GM23248 (cell line): ENCODE data around the gene KIN. TPM values are rescaled to one million over a fixed set of nuclear protein-coding genes. Genes with fewer than 3 reads are reported as not detected.

Experiments used
- DNase-seq: peaks from one replicate; pipeline ENCODE4 v3.0.0-alpha.2; 2015
- H2AFZ ChIP-seq: fragments of 200-600 bp; sonication (generic); 2 replicates; pipeline ENCODE4 v1.6.1; 2016; ENCODE audit warnings: antibody characterized with exemption
- H3F3A ChIP-seq: fragments of 200-600 bp; sonication (generic); 2 replicates; pipeline ENCODE4 v1.6.1; 2016; ENCODE audit warnings: mild to moderate bottlenecking, antibody characterized with exemption, mixed run types; ENCODE audit not compliant: insufficient read depth
- H3K27ac ChIP-seq: fragments of 200-600 bp; sonication (generic); 2 replicates; pipeline ENCODE4 v1.5.1; 2016; ENCODE audit warnings: mild to moderate bottlenecking
- H3K27me3 ChIP-seq: fragments of 200-600 bp; sonication (generic); replicated peaks from 2 replicates; pipeline ENCODE4 v1.6.1; 2016; ENCODE audit warnings: mild to moderate bottlenecking; ENCODE audit not compliant: insufficient read depth
- H3K36me3 ChIP-seq: fragments of 200-600 bp; sonication (generic); 2 replicates; pipeline ENCODE4 v1.6.1; 2016; ENCODE audit warnings: low read depth, mild to moderate bottlenecking
- H3K4me1 ChIP-seq: fragments of 200-600 bp; sonication (generic); 2 replicates; pipeline ENCODE4 v1.6.1; 2016; ENCODE audit warnings: mild to moderate bottlenecking; ENCODE audit not compliant: insufficient read depth
- H3K4me2 ChIP-seq: fragments of 200-600 bp; sonication (generic); one replicate; pipeline ENCODE4 v1.6.1; 2016; ENCODE audit warnings: mild to moderate bottlenecking; ENCODE audit not compliant: unreplicated experiment
- H3K4me3 ChIP-seq: fragments of 200-600 bp; sonication (generic); 2 replicates; pipeline ENCODE4 v1.5.1; 2016; ENCODE audit warnings: mild to moderate bottlenecking
- H3K79me2 ChIP-seq: fragments of 200-600 bp; sonication (generic); 2 replicates; pipeline ENCODE4 v1.6.1; 2016; ENCODE audit warnings: mild to moderate bottlenecking; ENCODE audit not compliant: insufficient read depth
- H3K9ac ChIP-seq: fragments of 200-600 bp; sonication (generic); 2 replicates; pipeline ENCODE4 v1.6.1; 2016; ENCODE audit warnings: mild to moderate bottlenecking
- H3K9me2 ChIP-seq: fragments of 200-600 bp; sonication (generic); 2 replicates; pipeline ENCODE4 v1.6.1; 2016; ENCODE audit warnings: mixed run types, mild to moderate bottlenecking, moderate library complexity; ENCODE audit not compliant: insufficient read depth
- H3K9me3 ChIP-seq: fragments of 200-600 bp; sonication (generic); one replicate; pipeline ENCODE4 v1.6.1; 2017; ENCODE audit warnings: low read depth
- H4K20me1 ChIP-seq: fragments of 200-600 bp; sonication (generic); 2 replicates; pipeline ENCODE4 v1.6.0; 2016; ENCODE audit not compliant: insufficient read depth
- EZH2 ChIP-seq: fragments of 200-600 bp; sonication (generic); IDR thresholded peaks from 2 replicates; pipeline ENCODE4 v1.6.1; 2018; ENCODE audit warnings: antibody characterized with exemption, mild to moderate bottlenecking; ENCODE audit not compliant: insufficient read depth, poor library complexity, severe bottlenecking
- EZH2phosphoT487 ChIP-seq: fragments of 200-600 bp; sonication (generic); IDR thresholded peaks from 2 replicates; pipeline ENCODE4 v1.6.1; 2018; ENCODE audit warnings: antibody characterized with exemption, moderate library complexity, mild to moderate bottlenecking, low read depth; ENCODE audit not compliant: insufficient read depth
- WGBS, 2 experiments: methylation state at CpG; one replicate each; pipeline ENCODE4 v1.1.6; 2015 to 2017; ENCODE audit warnings: low lambda C conversion rate in 2 of 2, low coverage in 1 of 2; ENCODE audit errors: missing lambda C conversion rate in 2 of 2; 5-methylcytosine and 5-hydroxymethylcytosine counted together
- in situ Hi-C: fragments of 300-500 bp; cut with MboI; formaldehyde crosslinking; loops from 2 replicates; pipeline ENCODE4 v1.15.0; 2020
- polyA plus RNA-seq: library from polyadenylated mRNA; unstranded; fragments of >200 nt; fragmentation: Nextera tagmentation; extraction: Ambion mirVana; gene quantifications from 2 replicates; pipeline ENCODE4 v1.2.1, GENCODE V29; 2016
- total RNA-seq: library from RNA; depleted of rRNA; stranded (reverse); fragments of >200 nt; shearing (Covaris generic); gene quantifications from 2 replicates; pipeline ENCODE4 v1.2.3, GENCODE V29; 2014

The KIN gene
- total and polyA plus RNA-seq, 2 experiments from 2014 or later = 3.8 to 10.6 TPM

- peaks cover 69% of the 10 kb centered on the region for H3K79me2 ChIP-seq
- no peaks in the 10 kb centered on the region for H3K27me3 ChIP-seq
- H3K9me3 ChIP-seq = no peaks in the 10 kb centered on the region
- WGBS, 2 experiments = 43 to 53% methylated on average over 1 of the region's 1 CpG
- H3K4me1 ChIP-seq = no peaks in the 10 kb centered on the region
- H3K9ac ChIP-seq = no peak overlapping the region
- no peaks in the 10 kb centered on the region for H3K36me3 ChIP-seq
- no peak overlapping the region for H3K4me3 ChIP-seq
- no peak overlapping the region for H2AFZ ChIP-seq
- H3F3A ChIP-seq = no peaks in the 10 kb centered on the region
- H4K20me1 ChIP-seq = no peaks in the 10 kb centered on the region
- in situ Hi-C loops = no loop called here
- H3K4me2 ChIP-seq = no peak overlapping the region
- H3K9me2 ChIP-seq = no peaks in the 10 kb centered on the region
- DNase-seq = peak; percentile 5
- no peak overlapping the region for H3K27ac ChIP-seq
- no peak for TF ChIP-seq EZH2phosphoT487
- no peak for TF ChIP-seq EZH2
Measured at GRCh38 chr10:7832060-7832459, 44.3 kb upstream of the KIN start.

- H3F3A ChIP-seq = no peaks in the 10 kb centered on the region
- no peak overlapping the region for H3K27ac ChIP-seq
- no peak overlapping the region for H3K4me3 ChIP-seq
- H3K4me1 ChIP-seq = no peaks in the 10 kb centered on the region
- H3K4me2 ChIP-seq = no peak overlapping the region
- H3K9me2 ChIP-seq = no peaks in the 10 kb centered on the region
- H3K9me3 ChIP-seq = no peaks in the 10 kb centered on the region
- TF ChIP-seq EZH2 (no peak), EZH2phosphoT487 (no peak)
- peaks cover 19% of the 10 kb centered on the region; the same call in 1 of the 2 replicates for H3K36me3 ChIP-seq
- no peak overlapping the region for H3K9ac ChIP-seq
- WGBS, 2 experiments = 96 to 97% methylated on average over 10 of the region's 10 CpGs
- H4K20me1 ChIP-seq = no peaks in the 10 kb centered on the region
- no peak for DNase-seq
- H2AFZ ChIP-seq = no peak overlapping the region
- H3K27me3 ChIP-seq = no peaks in the 10 kb centered on the region
- peaks cover 55% of the 10 kb centered on the region for H3K79me2 ChIP-seq
- in situ Hi-C loops = no loop called here
Measured at GRCh38 chr10:7829289-7829834, 41.6 kb upstream of the KIN start.

- Histone ChIP-seq H3F3A (no peaks in the 10 kb centered on the region), H3K4me1 (no peaks in the 10 kb centered on the region), H3K4me2 (no peak overlapping the region), H3K27me3 (no peaks in the 10 kb centered on the region), H3K36me3 (peaks cover 21% of the 10 kb centered on the region; the same call in 1 of the 2 replicates), H3K4me3 (no peak overlapping the region), H3K27ac (no peak overlapping the region), H3K79me2 (peaks cover 41% of the 10 kb centered on the region), H4K20me1 (no peaks in the 10 kb centered on the region), H3K9me2 (no peaks in the 10 kb centered on the region), H3K9ac (no peak overlapping the region), H2AFZ (no peak overlapping the region), H3K9me3 (no peaks in the 10 kb centered on the region)
- in situ Hi-C loops = no loop called here
- no peak for TF ChIP-seq EZH2
- TF ChIP-seq EZH2phosphoT487 = no peak
- WGBS, 2 experiments = 97 to 98% methylated on average over 4 of the region's 4 CpGs
- peak; percentile 34 for DNase-seq
Measured at GRCh38 chr10:7826971-7827370, 39.2 kb upstream of the KIN start.

GRCh38 chr10:7824251-7824650, 36.5 kb upstream of the KIN start:
- Histone ChIP-seq H3K4me2 (no peak overlapping the region), H3K9ac (no peak overlapping the region), H3K27me3 (no peaks in the 10 kb centered on the region), H3K9me3 (no peaks in the 10 kb centered on the region), H3K4me3 (no peak overlapping the region), H4K20me1 (no peaks in the 10 kb centered on the region), H3K27ac (no peak overlapping the region), H3F3A (0 out of 2 replicates have a peak, but pooled peaks cover 2% of the 10 kb centered on the region), H3K79me2 (peaks cover 45% of the 10 kb centered on the region), H3K9me2 (no peaks in the 10 kb centered on the region), H3K4me1 (no peaks in the 10 kb centered on the region), H2AFZ (no peak overlapping the region), H3K36me3 (peaks cover 21% of the 10 kb centered on the region; the same call in 1 of the 2 replicates)
- in situ Hi-C loops = no loop called here
- no peak for TF ChIP-seq EZH2
- no peak for TF ChIP-seq EZH2phosphoT487
- 91 to 96% methylated on average over 3 of the region's 3 CpGs for WGBS, 2 experiments
- no peak for DNase-seq
